OCI-LY7 (cell line): Measurements from ENCODE around the gene MED6.

Experiments used
- EZH2phosphoT487 ChIP-seq: fragments of 200-600 bp; sonication (generic); IDR thresholded peaks from 2 replicates; pipeline ENCODE4 v1.6.1; 2018; ENCODE audit warnings: low read depth, borderline replicate concordance, mild to moderate bottlenecking, mixed run types, antibody characterized with exemption, low read length, moderate library complexity, mixed read lengths
- TF ChIP-seq, protein P1 (sequence below): fragments of 200-600 bp; sonication (generic); conservative IDR thresholded peaks from 2 replicates; pipeline ENCODE4 v1.5.1; 2014; ENCODE audit warnings: mild to moderate bottlenecking, antibody characterized with exemption, low read length, moderate library complexity, mixed read lengths

DNA sequence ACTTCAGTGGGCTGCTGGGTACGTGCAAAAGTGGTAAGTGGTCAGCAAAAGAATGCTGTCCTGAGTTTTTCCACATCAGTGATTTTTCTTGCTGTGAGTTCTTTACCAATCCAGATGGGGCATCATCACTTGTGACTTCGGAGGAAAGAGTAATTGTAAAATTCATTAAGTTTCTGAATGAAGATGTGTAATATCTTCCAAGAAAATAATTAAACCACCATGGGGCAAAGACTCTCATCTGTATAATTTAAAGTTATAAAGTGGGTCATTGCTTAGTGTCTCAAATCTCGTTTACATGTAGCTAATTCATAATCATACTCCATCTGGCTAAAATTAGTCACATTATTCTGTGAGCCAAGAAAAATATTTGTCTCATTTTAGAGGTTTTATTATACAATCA, 10.8 kb upstream of the MED6 start:
- TF ChIP-seq EZH2phosphoT487, result no peak
- TF ChIP-seq, protein P1, sequence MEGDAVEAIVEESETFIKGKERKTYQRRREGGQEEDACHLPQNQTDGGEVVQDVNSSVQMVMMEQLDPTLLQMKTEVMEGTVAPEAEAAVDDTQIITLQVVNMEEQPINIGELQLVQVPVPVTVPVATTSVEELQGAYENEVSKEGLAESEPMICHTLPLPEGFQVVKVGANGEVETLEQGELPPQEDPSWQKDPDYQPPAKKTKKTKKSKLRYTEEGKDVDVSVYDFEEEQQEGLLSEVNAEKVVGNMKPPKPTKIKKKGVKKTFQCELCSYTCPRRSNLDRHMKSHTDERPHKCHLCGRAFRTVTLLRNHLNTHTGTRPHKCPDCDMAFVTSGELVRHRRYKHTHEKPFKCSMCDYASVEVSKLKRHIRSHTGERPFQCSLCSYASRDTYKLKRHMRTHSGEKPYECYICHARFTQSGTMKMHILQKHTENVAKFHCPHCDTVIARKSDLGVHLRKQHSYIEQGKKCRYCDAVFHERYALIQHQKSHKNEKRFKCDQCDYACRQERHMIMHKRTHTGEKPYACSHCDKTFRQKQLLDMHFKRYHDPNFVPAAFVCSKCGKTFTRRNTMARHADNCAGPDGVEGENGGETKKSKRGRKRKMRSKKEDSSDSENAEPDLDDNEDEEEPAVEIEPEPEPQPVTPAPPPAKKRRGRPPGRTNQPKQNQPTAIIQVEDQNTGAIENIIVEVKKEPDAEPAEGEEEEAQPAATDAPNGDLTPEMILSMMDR, result no peak
